GM18499 (cell line): ENCODE data around the gene STPG2.
A peak's percentile ranks its signal among the peaks of the same experiment; 100 is the strongest.

Source experiments
- ATAC-seq: cut with Tn5 transposase; IDR thresholded peaks from one replicate; pipeline ENCODE4 v1.9.1; 2021; ENCODE audit warnings: moderate number of reproducible peaks; ENCODE audit not compliant: insufficient read depth, unreplicated experiment

STPG2 gene

DNA sequence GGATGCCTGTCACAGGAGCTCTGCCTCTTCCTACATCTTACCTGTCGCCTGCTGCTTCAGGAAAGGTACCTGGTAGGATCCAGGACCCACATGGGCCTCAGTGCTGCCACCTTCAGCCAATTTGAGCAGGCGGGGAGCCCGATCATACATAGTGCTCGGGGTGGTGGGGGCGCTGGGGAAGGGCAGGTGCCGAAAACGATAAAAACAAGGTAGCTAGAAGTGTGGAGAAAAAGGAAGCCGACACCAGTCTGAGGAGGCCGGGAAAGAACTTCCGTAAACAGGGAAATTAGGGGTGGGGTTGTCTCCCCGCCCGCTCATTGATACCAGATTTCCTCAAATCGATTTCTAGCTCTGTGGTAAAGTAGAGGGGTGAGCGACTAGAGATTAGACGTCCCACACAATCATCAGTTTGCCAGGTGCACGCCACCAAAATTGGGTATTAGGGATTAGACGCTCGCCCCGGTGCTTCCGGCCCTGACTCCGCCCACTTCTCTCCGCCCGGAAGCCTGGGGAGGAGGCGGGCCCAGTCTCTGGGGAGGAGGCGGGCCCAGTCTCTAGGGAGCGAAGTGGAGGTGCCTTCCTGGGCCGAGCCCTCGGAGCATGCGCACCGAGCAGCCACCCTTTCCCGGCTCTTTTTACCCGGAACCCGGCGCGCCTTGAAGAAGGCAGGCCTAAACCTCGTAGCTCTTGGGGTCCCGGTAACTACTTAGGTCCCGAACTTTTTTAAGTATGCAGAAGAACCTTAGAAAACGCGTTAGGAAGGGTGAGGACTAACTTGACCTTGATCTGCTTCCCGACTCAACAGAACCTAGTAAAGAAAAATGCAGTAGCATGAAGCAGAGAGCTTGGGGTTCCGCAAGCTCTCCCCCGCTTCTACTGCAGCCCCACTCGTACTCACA is at the start of gene STPG2:
Gene STPG2 (minus strand): TSS at position 476 of the 899 bp plus-strand sequence.
- ATAC-seq, result peak; percentile 96

DNA sequence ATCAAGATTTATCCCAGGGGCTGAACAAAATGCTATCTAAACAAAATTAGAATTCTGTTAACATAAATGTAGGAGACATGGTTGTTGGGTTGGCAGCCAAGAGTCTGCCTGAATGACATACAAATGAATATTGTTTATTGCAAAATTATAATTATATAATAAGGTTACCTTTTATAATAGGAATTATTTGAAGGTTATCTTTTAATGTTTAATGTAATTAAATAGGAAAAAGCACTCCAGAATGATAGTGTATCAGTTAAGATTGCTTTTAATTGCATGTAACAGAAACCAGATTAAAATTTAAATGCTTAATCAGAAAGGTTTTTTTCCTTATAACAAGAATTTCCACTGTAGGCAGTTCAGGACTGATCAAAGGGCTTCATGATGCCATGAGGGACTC is 42.0 kb upstream of the STPG2 start:
- no peak for ATAC-seq

DNA sequence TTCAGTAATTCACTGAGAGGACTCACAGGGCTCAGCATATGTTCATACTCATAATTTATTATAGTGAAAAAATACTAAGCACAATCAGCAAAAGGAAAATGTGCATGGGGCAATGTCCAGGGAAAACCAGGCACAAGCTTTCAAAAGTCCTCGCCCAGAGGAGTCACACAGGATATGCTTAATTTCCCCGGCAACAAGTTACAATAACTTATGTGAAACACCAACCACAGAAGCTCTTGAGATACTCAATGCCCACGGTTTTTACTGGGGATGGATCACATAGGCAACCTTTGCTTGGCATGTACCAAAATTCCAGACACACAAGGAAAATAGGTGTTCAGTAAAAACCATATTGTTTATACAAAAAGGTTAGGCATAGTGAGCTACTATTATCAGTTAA is 38.5 kb upstream of the STPG2 start:
- no peak for ATAC-seq

DNA sequence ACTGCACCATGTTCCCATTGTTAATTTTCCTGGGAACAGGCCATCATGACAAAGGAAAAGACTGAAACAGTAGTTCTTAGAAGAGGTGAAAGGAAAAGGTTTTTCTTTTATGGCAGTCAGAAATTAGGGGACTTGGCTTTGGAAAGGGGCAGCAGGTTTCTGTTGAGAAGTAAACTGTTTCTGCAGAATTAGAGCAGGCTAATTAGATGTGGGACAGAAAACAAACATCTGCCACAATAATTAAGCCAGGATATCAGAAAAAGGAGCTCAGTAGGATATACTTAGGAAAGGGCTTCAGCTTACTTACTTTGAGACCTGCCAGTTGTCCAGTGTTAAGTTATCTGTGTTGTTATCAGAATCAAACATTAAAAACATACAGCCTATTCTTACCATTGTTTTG is 36.7 kb upstream of the STPG2 start:
- ATAC-seq, result no peak

DNA sequence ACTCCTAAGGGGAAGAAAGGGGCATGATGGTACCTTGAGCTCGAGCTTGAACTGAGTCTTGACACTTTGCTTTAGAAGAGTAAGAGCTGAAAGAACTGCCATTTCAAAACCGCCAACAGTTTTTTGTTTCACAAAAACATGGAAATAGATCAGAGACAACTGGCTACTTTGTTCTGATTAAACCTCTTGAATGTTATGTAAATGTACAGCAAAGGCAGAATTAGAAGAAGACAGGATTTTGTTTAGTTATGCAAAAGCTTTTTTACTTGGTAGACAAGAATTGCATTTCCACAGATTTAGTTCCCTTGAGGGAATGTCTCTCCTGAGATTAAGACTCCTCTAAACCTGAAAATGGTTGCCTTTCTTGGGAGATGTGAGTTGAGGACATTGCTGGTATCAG is 33.3 kb upstream of the STPG2 start:
- ATAC-seq, result no peak

DNA sequence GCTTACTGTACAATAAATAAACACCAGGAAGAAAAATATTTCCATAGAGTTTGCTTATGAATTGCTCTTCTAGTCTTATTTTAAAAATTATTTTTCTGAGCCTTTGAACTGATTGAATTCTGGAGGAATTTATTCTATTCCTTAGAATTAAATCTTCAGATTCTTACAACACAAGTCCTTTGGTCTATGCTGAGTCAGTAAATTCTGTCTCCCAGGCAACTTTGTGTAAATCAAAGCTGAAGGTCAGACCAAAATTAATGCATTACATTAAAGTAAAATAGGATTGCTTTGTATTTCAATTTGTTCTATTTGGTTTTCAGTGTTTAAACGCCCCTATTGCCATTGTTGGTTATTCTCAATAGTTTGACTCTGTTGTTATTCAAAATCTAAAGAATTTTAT is 26.8 kb upstream of the STPG2 start:
- ATAC-seq, result no peak

DNA sequence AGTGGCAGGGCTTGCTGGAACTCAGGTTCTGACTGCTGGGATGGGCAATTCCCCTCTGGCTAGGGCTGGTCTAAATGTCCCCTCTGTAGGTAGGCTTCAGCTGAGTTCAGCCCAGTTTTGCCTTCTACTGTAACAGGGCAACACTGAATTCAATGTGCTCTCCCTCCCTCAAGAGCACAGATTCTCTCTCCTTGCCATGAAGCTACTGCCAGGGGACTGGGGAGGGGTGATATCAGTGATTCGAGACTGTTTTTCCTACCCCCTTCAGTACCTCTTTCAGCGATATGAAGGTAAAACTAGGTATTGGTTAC is 23.4 kb upstream of the STPG2 start:
- no peak for ATAC-seq

DNA sequence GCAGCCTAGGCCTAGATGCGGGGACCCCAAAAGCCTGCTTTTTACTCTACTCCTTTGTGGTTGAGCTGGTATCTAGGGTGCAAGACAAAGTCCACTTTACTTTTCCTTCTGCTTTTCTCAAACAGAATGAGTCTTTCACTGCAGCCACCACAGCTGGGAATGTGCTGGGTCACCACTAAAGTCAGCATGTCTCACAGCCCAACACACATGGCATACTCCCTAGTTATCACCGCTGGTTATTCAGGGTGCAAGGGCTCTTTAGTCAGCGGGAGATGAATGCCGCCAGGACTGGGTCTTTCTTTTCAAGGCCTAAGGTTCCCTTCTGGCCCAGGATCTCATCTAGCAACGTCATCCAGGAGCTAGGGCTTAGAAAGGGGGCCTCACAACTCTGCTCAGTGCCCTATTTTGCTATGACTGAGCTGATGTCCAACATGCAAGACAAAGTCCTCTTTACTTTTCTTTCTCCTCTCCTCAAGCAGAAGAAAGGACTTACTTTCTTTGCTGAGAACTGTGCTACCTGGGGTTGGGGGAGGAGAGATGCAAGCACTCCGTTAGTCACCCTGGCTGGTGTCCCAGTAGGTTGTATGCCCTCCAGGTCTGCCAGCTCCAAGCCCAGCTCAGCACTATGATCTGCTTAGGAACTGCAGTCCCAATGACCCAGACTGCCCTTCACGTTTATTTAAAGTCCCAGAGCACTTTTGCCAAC is 22.9 kb upstream of the STPG2 start:
- ATAC-seq, result no peak

DNA sequence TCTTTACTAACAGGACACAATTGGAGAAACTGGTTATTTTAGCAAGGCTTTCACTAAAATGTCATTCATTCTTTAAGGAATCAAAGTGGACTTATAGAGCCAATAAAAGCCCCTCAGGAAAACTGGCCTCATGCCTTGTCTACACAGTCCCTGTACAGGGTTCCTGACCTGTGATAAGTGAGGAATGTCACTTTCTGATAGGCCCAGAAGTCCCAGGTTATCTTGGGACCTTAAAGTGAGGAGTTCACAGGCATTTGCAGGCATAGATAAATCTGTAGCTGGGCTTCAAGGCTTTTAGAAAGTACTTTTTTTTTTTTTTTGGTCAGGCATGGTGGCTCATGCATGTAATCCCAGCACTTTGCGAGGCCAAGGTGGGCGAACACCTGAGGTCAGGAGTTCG is 19.4 kb upstream of the STPG2 start:
- no peak for ATAC-seq

DNA sequence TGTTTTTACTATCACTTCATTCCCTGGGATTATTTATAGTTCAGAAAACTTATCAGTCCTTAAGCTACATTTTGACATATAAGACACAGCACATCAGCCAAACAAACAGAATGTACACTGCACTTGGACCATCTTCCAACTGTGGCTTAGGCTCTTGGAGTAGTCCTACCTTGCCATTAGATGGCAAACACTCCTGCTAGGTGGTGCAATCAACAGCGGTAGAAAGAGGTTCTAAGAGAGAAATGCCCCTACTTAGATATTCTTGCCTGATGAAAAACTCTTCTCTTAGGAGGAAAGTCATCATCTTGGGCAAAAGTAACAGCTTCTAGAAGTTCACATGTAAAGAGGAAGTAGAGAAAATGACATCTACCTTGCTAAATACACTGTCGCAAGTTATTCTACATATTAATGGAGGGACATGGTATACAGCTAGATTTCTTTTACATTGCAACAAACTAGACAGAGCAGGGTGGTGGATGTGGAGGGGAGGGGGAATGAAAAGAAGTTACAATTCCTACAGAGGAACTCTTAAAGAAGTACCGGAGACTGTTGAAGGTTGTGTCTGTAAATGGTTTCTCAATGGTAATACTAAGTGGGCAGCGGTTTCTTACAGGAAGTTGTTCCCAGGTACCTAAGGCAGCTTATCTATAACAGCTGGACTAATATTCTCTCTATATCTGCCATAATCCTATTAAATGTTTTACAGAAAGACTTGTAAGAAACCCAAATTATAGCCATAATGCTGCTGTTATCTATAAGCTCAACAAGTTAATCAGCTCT is 8.1 kb upstream of the STPG2 start:
- ATAC-seq, result no peak

DNA sequence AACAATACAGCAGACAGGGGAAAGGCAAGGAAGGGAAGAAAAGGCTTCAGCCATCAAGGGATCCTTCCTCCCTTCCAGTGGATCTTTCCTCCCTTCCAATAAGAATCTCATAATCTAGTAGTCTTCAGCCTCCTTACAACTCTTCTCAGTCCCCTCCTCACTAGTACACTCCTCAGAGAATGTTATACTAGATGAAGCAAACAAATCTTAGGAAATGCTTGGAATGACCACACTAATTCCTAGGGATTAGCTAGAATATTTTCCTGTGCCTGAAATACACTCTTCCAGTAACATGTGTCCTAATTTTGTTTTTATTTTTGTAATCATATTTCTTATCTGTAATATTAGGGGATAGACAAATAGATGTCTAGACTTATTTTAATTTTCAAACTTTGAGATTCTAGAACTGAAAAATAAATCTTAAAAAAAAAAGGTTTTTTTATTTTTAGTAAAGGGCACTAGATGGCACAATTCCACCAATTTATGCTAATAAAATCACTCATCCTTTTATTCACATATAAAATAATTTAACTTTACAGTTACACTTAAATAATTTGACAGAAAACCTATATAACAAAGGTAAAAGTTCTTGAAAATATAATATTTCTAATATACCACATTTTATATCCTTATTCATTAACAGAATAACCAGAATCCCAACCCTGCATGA is 7.0 kb upstream of the STPG2 start:
- ATAC-seq, result no peak

DNA sequence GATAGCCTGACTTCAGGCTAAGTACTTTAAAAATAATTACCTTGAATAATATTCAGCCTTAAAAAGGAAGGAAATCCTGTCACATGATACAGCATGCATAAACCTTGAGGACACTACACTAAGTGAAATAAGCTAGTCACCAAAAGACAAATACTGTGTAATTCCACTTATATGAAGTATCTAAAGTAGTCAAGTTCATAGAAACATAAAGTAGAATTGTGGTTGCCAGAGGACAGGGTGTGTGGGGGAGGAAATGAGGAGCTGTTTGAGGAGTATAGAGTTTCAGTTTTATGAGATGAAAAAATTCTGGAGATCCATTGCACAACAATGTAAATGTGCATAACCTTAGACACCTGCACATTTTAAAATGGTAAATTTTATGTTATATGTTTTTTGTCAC is 5.6 kb upstream of the STPG2 start:
- ATAC-seq, result no peak

DNA sequence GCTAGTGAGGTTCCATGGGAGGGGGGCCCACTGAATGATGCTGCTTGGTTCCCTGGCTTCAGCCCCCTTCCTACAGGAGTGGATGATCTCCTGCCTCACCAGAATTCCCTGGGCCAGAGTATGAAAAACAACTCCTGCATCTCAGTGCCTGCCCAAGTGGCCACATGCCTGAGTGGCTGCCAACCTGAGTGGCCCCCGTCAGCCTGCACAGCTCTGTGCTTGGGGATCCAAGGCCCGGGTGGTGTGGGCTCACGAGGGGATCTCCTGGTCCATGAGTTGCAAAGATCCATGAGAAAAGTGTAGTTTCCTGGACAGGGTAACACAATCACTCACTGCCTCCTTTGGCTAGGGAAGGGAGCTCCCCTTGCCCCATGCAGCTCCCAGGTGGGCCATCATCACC is 17.1 kb downstream of the STPG2 start:
- no peak for ATAC-seq

DNA sequence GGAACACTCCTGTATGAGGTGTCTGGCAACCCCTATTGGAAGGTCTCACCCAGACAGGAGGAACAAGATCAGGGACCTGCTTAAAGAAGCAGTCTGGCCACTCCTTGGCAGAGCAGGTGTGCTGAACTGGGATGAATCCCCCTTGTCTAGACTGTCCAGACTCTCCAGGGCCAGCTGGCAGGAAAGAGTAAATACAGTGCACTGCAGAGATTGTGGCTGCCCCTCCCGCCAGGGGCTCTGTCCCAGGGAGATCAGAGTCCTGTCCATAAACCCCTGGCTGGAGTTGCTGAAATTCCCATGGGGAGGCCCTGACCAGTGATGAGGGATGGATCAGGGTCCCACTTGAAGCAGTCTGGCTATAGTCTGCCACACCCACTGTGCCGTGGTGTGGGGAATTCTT is 17.7 kb downstream of the STPG2 start:
- no peak for ATAC-seq

DNA sequence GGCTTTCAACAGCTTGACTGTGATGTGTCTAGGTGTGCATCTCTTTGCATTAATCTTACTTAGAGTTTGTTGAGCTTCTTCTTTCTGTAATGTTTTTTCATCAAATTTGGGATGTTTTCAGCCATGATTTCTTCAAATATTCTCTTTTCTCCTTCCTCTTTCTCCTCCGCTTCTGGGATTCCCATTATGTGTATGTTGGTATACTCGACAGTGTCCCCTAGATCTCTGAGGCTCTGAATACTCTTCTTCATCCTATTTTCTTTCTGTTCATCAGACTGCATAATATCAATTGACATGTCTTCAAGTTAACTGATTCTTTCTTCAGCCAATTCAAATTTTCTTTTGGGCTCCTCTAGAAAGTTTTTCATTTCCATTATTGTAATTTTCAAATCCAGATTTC is 25.9 kb downstream of the STPG2 start:
- ATAC-seq, result no peak

DNA sequence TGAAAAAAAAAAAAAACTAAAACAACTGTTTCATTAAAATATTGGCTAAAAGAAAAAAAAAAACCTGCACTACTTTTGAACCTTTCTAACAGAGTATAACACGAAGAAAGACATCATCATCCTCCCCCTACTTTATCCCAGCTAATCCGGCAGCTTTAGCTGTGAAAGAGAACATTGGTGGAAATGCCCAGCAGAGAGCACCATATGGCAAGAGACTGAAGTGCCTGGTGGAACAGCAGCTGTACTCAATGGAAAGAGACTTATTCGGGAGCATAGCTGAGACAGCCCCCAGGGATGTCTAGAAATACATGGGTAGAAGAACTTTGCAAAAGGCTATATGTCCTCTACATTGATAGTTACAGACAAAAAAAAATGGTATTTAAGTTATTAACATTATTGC is 30.3 kb downstream of the STPG2 start:
- no peak for ATAC-seq

DNA sequence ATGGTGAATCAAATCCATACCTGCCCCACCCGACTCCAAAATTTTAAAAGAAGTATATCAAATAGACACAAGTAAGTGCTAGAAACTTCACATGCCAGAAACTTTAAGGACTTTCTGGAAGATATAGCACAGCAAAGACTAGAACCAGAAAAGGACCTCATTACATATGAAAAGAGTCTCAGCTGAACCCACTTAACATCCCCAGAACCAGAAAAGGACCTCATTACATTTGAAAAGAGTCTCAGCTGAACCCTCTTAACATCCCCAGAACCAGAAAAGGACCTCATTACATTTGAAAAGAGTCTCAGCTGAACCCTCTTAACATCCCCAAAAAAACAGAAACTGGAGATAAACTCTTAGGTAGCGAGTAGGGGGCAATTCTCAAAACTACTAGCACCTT is 32.3 kb downstream of the STPG2 start:
- ATAC-seq, result no peak

DNA sequence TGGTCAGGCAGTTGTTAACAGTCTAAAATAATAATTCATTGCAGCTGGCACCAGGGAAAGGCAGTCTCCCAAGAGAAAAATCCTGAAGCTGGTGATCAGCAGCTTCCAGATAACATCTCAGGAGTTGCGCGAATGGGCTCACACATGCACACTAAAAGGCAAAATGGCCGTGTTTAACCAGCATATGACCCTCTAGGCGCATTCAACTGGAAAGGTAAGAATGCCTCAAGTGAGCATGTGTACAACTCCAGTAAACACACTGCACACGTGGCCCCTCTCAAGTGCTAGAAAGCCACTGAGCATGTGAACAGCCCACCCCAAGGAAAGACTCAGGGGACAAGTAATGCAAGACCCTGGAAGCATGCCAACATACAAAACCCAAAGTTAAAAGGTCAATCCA is 33.1 kb downstream of the STPG2 start:
- ATAC-seq, result no peak

DNA sequence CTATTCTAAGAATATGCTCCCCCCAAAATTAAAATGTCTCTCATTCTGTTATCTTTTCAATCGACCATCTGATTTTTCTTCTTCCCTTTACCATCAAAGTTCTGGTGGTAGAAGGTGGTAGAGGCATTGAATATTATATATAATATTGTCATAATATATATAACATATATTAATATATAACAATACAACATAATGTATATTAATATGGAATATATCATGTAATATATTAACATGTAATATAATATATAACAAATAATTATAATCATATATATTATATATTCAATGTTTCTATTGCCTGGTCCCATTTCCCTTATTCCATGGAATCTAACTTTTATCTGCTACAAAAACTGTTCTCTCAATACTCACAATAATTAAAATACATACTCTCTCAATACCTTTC is 40.6 kb downstream of the STPG2 start:
- ATAC-seq, result no peak

DNA sequence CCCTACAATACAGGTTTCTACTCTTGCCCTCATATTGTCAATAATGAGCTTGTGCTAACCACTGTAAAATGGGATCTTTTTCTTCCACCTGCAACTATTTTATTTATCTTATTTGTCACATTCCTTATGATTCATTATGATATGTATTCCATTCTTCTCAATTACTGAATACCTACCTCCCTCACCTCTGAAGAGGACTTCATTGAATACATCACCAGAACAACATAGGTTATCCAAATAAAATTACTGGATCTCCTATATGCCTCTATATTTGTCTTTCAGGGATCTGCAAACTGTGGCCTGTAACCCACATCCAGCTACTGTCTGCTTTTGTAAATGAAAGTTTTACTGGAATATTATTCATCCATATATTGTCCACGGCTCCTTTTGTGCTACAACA is 41.3 kb downstream of the STPG2 start:
- no peak for ATAC-seq

DNA sequence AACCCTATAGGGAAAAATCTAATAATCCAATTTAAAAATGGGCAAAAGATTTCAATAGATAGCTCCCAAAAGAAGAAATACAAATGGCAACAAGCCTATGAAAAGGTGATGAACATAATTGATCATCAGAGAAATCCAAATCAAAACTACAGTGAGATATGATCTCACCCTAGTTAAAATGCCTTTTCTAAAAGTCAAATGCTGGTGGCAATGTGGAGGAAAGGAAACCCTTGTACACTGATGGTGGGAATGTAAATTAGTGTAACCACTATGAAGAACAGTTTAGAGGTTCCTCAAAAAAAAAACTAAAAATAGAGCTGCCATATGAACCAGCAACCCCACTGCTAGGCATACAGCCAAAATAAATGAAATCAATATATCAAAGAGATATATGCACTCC is 44.5 kb downstream of the STPG2 start:
- no peak for ATAC-seq
